ENCODE data around the gene CMKLR1. TPM values are rescaled to one million over a fixed set of nuclear protein-coding genes. Genes with fewer than 3 reads are reported as not detected.

CMKLR1 gene
- total RNA-seq, 1 donor from 2014 or later, result 0.57 TPM

GRCh38 chr12:108363165-108363564 lies 24.1 kb upstream of the CMKLR1 start:
- H3K9me3 ChIP-seq (ENCODE audit: insufficient read depth, low read depth, low read length), result no peaks in the 10 kb centered on the region
- H2AFZ ChIP-seq (ENCODE audit: low read depth, low read length), result no peak overlapping the region
- no peak overlapping the region for H3K27ac ChIP-seq (ENCODE audit: low read depth, low read length)
- Mint-ChIP-seq H3K27ac (ENCODE audit: unreplicated experiment) (no peak overlapping the region), H3K27me3 (ENCODE audit: low read depth, unreplicated experiment) (peaks cover 24% of the 10 kb centered on the region), H3K4me1 (ENCODE audit: low read depth, unreplicated experiment) (peaks cover 13% of the 10 kb centered on the region), H3K36me3 (ENCODE audit: low read depth, unreplicated experiment) (no peaks in the 10 kb centered on the region), H3K9me3 (ENCODE audit: unreplicated experiment) (peaks cover 2% of the 10 kb centered on the region), H3K4me3 (ENCODE audit: unreplicated experiment) (no peak overlapping the region)
- no peak overlapping the region for H3K4me2 ChIP-seq (ENCODE audit: low read length)
- H3K9ac ChIP-seq (ENCODE audit: low read length), result no peak overlapping the region
- H4K20me1 ChIP-seq (ENCODE audit: insufficient read depth, low read length), result no peaks in the 10 kb centered on the region
- no peak overlapping the region for H3K4me3 ChIP-seq (ENCODE audit: insufficient read depth, low read depth, low read length)
- H3K79me2 ChIP-seq (ENCODE audit: insufficient read depth, low read length), result no peaks in the 10 kb centered on the region
- FAIRE-seq, result no peak
- H3K4me1 ChIP-seq (ENCODE audit: insufficient read depth, low read length), result no peaks in the 10 kb centered on the region
- H3K27me3 ChIP-seq (ENCODE audit: insufficient read depth, low read length), result peaks cover 13% of the 10 kb centered on the region
- no peak for TF ChIP-seq CTCF (IDR thresholded peaks at IDR 0.05; ENCODE audit: insufficient read depth, low read depth, low read length)
- no peak for TF ChIP-seq EZH2 (IDR thresholded peaks at IDR 0.05; ENCODE audit: insufficient read depth, low read length)
- DNase-seq (ENCODE audit: low read depth), result no peak
- no peaks in the 10 kb centered on the region for H3K36me3 ChIP-seq (ENCODE audit: insufficient read depth, low read length)

- Histone ChIP-seq H3K4me3 (ENCODE audit: insufficient read depth, low read depth, low read length) (no peak overlapping the region), H4K20me1 (ENCODE audit: insufficient read depth, low read length) (no peaks in the 10 kb centered on the region), H3K4me1 (ENCODE audit: insufficient read depth, low read length) (no peaks in the 10 kb centered on the region), H3K27ac (ENCODE audit: low read depth, low read length) (no peak overlapping the region), H3K9me3 (ENCODE audit: insufficient read depth, low read depth, low read length) (no peaks in the 10 kb centered on the region), H3K27me3 (ENCODE audit: insufficient read depth, low read length) (peaks cover 22% of the 10 kb centered on the region), H2AFZ (ENCODE audit: low read depth, low read length) (no peak overlapping the region), H3K4me2 (ENCODE audit: low read length) (no peak overlapping the region), H3K9ac (ENCODE audit: low read length) (no peak overlapping the region), H3K36me3 (ENCODE audit: insufficient read depth, low read length) (no peaks in the 10 kb centered on the region), H3K79me2 (ENCODE audit: insufficient read depth, low read length) (no peaks in the 10 kb centered on the region)
- no peak for FAIRE-seq
- H3K4me3 Mint-ChIP-seq (ENCODE audit: unreplicated experiment), result no peak overlapping the region
- H3K36me3 Mint-ChIP-seq (ENCODE audit: low read depth, unreplicated experiment), result no peaks in the 10 kb centered on the region
- DNase-seq (ENCODE audit: low read depth), result no peak
- peaks cover 13% of the 10 kb centered on the region for H3K4me1 Mint-ChIP-seq (ENCODE audit: low read depth, unreplicated experiment)
- H3K27ac Mint-ChIP-seq (ENCODE audit: unreplicated experiment), result no peak overlapping the region
- peaks cover 26% of the 10 kb centered on the region for H3K27me3 Mint-ChIP-seq (ENCODE audit: low read depth, unreplicated experiment)
- peaks cover 2% of the 10 kb centered on the region for H3K9me3 Mint-ChIP-seq (ENCODE audit: unreplicated experiment)
- TF ChIP-seq CTCF (IDR thresholded peaks at IDR 0.05; ENCODE audit: insufficient read depth, low read depth, low read length) (no peak), EZH2 (IDR thresholded peaks at IDR 0.05; ENCODE audit: insufficient read depth, low read length) (no peak)
These were observed 22.5 kb upstream of the CMKLR1 start for GRCh38 chr12:108361606-108362005.

GRCh38 chr12:108360487-108360886 lies 21.4 kb upstream of the CMKLR1 start:
- Histone ChIP-seq H3K4me3 (ENCODE audit: insufficient read depth, low read depth, low read length) (no peak overlapping the region), H3K4me2 (ENCODE audit: low read length) (no peak overlapping the region), H3K9me3 (ENCODE audit: insufficient read depth, low read depth, low read length) (no peaks in the 10 kb centered on the region), H3K27ac (ENCODE audit: low read depth, low read length) (no peak overlapping the region), H3K79me2 (ENCODE audit: insufficient read depth, low read length) (no peaks in the 10 kb centered on the region), H4K20me1 (ENCODE audit: insufficient read depth, low read length) (no peaks in the 10 kb centered on the region), H2AFZ (ENCODE audit: low read depth, low read length) (no peak overlapping the region), H3K27me3 (ENCODE audit: insufficient read depth, low read length) (peaks cover 20% of the 10 kb centered on the region), H3K4me1 (ENCODE audit: insufficient read depth, low read length) (no peaks in the 10 kb centered on the region), H3K36me3 (ENCODE audit: insufficient read depth, low read length) (no peaks in the 10 kb centered on the region), H3K9ac (ENCODE audit: low read length) (no peak overlapping the region)
- FAIRE-seq (no peak), DNase-seq (ENCODE audit: low read depth) (peak; percentile 47)
- H3K4me1 Mint-ChIP-seq (ENCODE audit: low read depth, unreplicated experiment), result peaks cover 13% of the 10 kb centered on the region
- H3K27me3 Mint-ChIP-seq (ENCODE audit: low read depth, unreplicated experiment), result peaks cover 19% of the 10 kb centered on the region
- H3K9me3 Mint-ChIP-seq (ENCODE audit: unreplicated experiment), result peaks cover 2% of the 10 kb centered on the region
- no peak overlapping the region for H3K27ac Mint-ChIP-seq (ENCODE audit: unreplicated experiment)
- no peak overlapping the region for H3K4me3 Mint-ChIP-seq (ENCODE audit: unreplicated experiment)
- TF ChIP-seq CTCF (IDR thresholded peaks at IDR 0.05; ENCODE audit: insufficient read depth, low read depth, low read length), result no peak
- TF ChIP-seq EZH2 (IDR thresholded peaks at IDR 0.05; ENCODE audit: insufficient read depth, low read length), result no peak
- H3K36me3 Mint-ChIP-seq (ENCODE audit: low read depth, unreplicated experiment), result no peaks in the 10 kb centered on the region
